ENCODE results near the gene SNX11.

SNX11 gene

DNA sequence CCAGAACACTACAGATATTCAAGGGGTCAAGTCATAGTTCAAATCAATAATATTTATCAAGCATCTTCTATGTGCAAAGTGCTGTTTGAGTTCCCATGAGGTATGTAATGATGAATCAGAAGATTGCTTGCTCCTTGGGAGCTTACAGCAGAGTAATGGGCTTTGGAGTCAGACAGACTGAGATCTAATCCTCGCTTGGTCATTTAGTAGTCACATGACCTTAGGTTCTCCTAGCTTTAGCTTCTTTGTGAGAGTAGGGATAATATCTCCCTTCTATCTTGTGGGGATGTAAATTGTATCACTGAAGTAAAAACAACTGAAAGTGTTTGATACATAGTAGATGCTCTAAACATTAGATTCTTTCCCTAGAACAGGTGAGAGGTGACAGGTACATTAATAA is 30.1 kb downstream of the SNX11 start:
- DNase-seq = no peak

DNA sequence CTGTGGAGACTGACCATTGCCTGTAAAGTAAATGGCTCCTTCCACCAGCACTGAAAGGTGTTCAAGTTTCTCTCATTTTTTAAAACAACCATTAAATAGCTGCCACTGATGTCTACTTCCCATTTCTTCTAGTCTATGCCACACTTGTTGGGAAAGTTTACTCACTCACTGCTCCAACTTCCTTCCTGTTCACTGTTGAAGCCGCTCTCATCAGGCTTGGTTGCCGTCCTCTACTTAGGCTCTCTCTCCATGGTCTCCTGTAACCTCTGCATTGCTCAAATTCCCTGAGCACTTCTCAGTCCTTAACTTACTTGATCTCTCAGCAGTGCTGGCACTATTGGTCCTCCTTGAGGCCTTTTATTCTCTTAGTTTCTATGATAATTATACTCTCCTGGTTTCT is 32.4 kb downstream of the SNX11 start:
- peak; percentile 78 for DNase-seq

DNA sequence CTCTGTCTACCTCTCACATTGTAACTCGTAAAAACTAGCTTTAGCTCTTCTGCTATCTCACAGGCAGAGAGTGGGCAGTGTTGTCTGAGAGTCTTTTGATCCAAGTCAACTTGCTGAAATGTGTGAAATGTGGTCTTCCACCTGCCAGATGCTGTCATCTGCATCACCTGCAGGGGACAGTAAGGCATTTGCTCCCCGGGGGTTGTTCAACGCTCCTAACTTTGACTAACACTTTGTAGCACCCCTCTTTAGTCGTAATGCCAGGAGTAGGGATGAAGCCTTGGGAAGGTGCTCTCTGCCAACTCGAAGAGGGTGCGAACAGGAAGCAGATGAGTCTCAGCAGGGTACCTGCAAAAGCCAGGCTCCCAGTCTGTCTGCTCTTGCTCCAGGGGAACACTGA is 36.1 kb downstream of the SNX11 start:
- DNase-seq = no peak

DNA sequence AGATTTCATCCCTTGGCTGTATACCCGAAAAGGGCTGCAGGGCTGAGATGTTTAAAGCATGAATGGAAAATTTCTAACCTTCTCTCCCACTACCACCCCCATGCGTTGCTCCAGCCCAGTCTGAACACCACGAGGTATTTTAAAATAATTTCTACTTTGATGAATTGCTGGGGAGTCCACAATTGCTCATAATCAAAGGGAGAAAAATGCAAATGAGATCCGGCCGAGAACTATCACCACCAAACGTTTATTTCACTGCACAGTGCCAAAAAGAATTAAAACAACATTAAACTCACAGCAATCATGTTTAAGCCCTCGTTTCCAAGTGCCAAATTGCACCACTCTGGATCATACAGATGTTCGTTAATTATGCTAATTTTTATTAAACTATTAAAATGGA is 36.7 kb downstream of the SNX11 start:
- no peak for DNase-seq

DNA sequence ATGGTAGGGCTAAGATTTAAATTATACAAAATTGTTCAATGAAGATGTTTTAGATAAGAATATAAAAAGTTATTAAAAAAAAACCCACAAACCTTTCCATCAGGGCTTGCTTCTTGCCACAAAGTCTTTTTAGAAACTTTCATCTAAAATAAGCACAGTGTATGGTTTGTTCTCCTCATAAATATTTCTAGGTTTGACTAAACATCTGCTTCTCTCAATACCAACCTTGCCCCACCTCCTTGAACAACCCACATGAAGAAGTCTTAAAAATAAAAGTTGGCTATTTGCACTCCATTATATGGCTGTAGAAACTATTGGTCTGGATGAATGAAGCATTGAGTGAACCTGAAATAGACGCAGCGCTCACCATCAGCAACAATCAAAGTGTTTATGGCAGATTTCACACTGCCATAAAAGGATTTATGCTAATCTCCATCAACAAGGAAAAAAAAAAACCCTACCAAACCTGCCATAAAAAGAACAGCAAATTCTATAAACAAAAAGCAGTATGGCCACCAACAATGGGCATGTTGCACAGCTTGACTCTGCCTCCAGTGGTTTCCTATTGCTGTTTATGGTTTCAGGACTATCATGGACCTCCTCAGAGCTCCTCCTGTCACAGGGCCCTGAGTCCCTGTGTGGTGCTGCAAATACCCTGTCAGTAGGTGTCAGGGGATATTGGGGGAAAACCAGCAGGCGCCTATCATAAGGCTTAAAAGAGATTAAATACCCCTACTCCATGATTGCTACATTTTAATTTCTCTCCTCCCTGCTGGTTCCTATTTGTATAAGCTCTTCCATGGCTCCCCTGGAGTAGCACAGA is 37.6 kb downstream of the SNX11 start:
- DNase-seq = no peak

DNA sequence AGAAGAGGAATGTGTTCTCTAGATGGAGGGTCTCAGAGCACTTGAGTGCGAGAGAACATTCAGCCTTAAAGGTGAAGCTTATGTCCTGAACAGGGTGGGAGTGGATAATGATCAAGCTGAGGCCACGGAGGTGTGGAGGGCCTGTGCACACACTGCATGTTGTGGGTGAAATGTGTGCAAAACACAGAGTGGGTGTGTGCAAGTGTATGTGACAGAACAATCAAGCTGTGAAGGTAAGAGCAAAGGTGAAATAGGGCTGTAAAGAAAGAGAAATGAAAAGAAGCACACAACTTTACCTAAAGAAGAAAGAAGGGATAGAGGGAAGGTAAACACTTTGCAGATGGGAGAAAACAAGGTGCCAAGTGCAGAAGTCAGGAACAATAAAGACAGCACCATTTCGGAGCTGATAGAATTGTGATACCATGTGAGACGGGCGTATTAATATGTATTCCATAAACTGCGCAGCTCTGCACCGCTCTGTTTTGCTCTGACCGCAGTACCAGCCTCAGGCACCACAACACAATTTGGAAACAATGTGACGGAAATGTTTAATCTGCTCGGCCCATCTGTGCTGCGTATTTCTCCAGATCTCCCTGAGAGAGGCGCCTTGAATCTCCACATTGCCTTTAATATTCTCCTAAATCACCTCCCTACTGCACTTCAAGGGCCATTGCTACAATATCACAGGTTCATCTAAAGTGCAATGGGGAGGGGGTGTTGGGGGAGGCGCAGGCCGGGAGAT is 40.6 kb downstream of the SNX11 start:
- no peak for DNase-seq

DNA sequence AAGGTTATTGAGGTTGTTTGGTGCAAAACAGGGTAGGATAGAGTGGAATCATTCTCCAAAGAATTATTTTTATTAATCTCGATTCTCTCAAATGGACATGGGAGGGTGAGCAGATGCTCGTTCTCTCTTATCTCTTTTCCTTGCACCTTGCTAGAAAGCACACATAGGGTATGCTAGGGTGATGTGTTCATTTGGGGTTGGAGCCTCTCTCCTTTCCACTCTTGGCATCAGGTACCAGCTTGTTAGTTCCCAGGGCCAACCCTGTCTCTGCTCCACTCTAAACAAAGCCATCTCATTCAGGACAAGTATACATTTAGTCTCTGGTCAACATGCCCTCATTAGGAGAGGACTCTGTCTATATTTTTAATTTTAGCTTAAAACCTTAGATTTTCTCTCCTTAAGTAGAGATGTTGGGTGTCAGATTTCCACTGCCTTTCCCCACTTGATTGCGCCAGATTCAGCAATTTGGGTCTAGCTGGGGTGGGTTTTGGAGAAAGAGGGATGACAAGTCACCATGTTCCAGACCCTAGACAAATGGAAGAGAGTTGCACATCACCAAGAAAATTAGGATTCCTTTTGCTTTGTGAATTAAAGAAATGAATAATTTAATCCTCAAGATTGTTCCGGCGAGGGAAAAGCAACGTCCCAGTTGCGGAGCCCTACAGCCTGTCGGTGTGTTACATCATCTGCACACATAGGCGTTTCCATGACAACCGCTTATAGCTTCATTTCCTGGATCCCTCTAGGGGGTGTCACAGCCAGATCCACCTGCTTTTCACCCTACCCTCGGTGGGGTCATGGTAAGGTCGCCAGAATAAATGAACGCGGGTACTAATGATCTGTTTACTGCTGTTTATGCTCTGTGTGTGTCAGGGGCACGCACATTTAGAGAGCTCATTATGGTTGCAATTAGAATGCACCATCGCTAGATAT is 41.6 kb downstream of the SNX11 start:
- peak; percentile 20 for DNase-seq

DNA sequence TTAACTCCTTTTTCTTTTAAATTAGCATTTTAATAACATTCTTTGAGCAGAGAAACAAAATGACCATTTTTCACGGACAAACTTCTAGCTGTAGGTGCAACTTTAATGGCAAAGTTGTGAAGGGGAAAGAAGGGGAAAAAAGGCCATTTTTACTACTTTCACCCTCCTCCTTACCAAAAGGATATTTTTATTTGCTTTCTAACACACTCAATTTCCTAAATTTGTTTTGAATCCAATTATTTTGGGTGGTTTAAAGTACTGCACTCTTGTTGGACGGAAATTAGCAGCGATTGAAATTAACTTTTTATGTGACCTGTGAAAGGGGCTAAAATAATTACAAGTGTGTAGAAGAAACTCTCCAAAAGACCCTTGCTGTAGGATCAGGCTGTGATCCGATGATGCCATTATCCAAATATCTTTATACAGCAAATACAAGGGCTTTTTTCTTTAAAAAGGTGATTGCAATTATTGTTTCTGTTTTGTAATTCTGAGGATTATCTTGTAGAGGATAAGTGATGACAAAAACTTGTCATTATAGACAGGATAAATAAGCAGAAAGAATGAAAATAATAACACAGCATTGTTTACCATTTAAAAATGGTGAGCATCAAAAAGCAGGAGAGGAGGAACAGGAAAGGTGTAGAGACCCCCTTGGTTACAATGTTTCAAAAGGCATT is 42.4 kb downstream of the SNX11 start:
- no peak for DNase-seq

DNA sequence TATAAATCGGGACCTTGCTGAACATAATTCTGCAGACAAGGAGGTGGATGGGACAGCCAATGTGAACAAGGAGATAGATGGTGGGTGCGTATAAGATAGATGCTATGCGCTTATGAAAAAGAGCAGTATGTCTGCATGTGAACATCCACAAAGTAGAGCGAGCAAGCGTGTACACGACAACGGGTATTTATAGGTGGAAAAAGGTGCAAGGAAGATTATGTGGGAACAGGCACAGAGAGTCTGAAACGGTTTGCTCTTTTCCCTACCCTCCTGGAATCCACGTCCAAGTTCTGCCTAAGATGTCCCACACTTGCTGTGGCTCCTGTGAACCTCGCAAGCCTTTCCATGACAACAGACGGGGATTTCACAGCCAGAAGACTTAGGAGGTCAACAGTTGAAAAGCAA is 43.0 kb downstream of the SNX11 start:
- DNase-seq = no peak

DNA sequence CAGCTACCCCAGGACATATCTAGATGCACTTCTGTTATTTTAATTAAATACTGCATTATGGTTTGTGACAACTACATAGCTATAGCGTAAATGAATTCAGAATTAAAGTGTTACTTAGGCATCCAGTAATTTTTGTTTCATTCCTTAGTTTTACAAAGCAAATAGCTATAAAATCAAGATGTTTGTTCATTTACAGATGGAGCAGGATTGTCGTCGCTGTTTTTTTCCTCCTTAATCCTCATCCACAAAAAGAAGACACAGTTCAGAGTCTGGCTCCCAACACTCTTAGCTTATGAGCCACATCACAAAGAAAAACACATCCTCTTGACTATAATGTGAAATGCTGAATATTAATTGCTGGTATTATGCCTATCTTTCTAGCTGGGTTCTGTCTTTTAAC is 43.7 kb downstream of the SNX11 start:
- no peak for DNase-seq

DNA sequence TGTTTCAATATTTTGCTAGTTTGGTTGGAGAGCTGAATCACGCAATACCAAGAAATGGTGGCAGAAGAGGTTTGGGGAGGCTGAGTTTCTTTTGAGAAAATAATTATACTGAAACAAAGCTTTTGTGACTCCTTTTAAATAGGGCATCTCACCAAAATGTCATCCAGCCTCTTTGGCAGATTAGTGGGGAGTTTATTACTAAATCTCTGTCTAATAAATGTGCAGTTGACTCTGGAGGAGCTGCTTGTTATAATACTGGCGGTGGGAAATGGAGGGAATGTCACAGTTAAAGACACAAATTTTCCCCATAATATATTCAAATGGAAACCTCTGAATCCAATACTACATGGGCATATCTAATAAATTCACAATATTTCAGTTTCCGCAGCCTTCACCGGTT is 44.7 kb downstream of the SNX11 start:
- no peak for DNase-seq

DNA sequence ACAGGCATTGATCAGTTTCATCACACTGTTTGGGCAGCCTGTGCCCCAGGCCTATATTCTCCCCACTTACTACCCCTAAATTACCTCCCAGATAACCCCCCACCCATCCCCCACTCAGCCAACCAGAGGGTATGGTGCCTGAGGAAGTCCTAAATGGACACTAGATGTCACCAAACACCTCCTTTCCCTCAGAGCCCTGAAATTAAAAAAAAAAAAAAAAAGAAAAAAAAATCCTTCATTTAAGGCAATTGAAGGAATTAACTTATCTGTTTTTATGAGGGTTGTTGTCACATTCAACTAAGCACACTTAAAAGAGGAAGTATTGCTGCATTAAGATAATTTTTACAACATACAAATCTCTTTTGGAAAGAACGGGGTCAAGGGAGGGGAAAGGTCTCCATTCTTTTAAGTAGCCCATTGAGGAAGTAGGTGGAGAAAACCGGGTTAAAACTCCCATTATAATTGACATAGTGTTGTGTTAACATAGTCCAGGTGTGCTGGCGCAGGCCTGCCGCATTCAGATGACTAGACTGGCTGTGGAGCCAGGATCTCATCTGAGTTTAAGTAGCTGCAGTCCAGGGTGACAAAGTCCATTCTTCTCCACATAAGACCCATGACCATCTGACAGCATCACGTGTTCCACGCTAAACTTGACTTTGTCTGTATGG is 46.3 kb downstream of the SNX11 start:
- DNase-seq = peak; percentile 42

DNA sequence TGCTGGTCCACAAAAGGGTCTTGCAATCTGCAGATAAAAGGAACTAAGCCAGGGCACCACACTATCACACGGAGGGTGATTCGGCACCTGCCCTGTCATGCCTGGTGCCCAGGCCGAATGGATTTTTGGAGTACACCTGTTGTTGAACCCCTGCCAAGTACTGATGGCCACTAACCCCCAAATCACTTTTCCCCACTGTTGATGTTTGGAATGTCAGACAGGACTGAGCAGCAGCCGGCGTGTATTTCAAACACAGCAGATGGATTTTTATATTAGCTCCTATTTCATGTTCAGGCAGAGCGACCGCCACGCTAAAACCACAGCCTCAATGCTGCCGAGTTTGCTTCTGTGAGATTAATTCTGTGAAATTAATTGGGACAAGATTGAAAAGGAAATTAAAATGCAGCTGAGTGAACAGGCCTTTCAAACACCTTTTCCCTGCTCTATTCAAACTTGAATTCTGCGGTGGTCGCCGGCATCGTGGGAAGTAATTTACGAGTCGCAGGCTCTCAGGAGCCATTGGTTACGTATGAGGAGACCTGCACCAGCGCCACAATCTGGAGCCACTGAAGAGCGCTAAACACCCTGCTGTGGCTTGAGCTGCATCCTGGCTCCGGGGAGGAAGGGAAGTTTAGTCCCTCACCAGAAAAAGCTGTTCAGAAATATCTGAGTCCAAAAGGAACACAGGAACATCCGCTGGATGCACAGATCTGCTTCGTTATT is 48.5 kb downstream of the SNX11 start:
- DNase-seq = no peak

DNA sequence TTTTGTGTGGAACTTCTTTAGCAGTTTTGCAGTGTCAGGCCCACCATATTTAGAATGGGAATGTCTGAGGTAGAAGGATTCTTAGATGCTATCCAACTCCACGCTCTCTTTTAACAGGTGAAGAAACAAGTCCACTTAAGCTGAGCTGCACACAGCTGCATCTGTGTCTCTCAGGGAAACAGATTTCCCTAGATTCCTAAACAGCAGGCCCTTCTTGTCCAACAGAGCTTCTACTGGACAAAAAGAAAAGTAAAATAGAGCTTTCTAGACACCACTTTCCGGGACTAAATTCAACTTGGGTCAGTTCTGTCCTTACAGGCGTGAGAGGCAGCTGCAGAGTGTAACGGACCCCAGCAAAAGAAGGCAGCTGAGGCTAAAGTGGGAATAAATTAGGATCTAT is 51.7 kb downstream of the SNX11 start:
- no peak for DNase-seq

DNA sequence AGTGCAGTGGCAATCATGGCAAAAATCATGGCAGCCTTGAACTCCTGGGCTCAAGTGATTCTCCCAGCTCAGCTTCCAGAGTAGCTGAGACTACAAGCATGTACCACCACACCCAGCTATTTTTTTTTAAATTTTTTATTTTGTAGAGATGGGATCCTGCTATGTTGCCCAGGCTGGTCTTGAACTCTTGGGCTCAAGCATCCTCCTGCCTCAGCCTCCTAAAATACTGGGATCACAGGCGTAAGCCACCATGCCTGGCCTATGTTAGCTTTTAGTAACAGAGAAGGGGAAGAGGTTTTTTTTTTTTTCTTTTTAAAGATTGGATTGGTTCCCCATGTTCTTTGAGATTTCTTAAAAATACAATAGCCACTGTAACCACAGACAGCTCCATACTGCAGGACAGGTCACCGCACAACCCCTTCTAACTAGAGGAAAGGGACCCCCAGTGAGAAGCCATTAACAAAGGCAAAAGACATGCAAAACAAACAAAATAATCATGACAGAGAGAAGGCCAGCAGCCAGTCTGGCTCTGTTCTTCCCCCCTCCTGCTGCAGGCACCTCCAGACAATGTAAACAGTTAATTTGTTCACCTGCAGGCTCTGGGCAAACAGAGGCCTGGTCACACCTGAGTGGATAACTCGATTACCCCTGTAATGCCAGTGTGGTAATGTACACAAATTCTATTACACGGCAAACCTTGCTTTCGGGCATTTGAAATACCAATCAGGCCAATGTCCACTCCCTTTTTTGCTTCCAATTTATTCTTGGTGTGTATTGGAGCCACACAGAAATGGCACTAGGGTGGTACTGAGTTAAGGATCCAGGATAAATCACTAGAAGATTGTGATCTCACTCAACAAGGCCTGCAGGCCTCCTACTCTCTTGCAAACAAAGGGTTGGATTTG is 52.9 kb downstream of the SNX11 start:
- no peak for DNase-seq

DNA sequence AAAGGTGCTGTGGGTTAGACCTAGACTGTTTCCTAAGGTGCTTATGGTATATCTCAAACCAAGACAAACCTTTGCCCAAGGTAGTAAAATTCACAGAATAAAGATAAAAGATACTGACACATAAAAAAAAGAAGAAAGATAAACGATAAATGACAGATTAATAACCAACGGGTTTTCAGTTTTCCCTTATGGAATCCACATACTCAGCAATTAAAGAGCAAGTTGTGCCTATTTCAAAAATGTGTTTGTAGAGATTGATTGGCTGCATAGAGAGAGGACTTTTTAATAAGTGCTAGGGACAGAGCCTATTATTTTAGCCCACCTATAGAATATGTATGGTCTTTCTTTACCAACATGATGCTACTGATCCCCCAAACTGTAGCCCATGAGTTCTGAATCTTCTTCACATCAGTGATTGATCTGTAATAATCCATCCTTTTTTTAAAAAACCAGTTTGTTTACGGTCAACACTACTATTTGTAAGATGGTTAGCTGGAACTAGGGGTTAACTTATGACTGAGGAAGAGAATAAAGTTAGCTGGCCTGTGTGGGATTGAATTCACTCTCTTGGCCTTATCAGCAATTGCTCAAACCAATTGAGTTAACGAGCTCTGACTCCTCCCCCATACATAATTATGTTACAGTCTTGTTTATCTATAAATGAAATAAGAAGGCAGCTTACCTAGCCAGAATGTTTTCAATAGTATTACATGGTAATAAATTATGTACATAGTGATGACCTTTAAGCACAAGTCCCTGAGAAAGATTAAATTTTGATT is 53.8 kb downstream of the SNX11 start:
- no peak for DNase-seq

DNA sequence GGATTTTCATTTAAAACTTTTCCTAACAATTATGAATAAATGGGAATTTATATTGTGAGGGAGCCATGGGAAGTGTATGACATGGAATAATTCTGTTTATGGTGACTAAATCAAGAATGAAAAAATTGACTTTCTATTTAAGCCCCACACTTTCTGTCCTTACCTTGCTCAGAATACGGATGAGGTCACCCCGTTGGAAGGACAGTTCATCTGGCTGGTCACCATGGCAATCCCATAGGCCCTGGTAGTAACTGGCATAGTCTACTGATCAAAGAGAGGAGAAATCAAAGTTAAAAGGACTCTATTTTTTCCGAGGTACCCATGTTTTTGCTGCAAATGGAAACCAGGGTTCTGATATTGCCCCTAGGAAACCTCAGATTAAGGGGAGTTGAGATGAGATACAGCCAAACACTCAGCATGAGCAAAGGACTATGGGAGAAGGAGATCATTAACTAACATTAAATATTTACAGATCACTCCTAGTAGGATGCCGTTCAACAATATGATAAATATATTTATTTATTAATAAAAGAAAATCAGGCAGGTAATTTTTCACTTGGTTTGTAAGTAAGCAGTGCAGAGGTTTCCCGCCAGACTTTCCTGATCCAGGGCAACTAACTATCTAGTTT is 54.9 kb downstream of the SNX11 start:
- no peak for DNase-seq

DNA sequence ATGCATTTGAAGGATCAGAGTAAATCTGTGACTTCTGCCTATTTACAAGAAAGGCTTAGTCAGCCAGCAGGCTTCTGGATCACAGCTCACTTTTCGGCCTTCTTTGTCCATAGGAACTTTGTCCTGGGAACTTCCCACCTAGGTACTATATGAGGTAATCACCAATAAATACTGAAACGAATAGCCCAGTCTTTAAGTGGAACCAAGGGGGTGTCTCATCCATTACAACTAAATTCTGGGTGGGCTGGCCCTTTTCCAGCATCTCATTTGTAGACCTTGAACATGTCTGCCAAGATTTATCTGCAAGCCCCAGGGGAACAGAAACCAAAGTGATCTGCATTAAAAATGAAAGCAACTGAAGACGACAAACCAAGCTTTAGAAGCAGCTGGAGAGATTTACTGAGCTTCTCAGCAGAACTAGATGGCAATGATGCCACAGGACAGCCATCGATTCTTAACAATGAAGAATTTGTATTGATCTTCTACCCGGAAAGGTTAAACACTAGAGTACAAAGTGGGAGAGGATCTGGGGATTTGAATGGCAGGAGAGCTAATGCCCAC is 55.5 kb downstream of the SNX11 start:
- DNase-seq = peak; percentile 22

DNA sequence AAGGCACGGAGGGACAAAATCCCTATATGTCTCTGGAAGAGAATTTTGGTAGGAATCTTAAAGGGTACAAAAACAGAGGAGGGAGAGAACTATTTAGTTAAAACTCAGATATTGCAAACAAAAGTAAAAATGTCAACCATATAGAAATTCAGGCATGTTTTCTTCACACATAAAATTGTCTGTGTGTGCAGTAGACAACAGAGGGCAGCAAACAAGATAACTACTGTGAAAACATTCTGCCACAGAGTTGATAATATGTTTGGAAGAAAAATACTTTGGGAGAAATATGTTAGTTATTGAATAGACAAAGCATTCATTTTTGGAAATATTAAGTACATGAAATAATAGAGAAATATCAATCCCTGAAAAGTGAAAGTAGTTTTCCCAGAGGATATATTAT is 56.2 kb downstream of the SNX11 start:
- DNase-seq = no peak
